NB4 (cell line): ENCODE results near the gene KLK13.

Source experiments
- DNase-seq: peaks from one replicate; pipeline ENCODE4 v3.0.0; 2010; ENCODE audit warnings: low read depth
- H3K4me3 ChIP-seq: one replicate; pipeline ENCODE4 v1.5.1; 2011; ENCODE audit warnings: mild to moderate bottlenecking, low read depth, low read length, moderate library complexity
- CTCF ChIP-seq: IDR thresholded peaks from one replicate; pipeline ENCODE4 v1.5.1; 2012; ENCODE audit warnings: low read depth, low read length
- MAX ChIP-seq: IDR thresholded peaks from 2 replicates; pipeline ENCODE4 v1.6.1; 2011; ENCODE audit warnings: low read depth, low read length
- MYC ChIP-seq: IDR thresholded peaks from 2 replicates; pipeline ENCODE4 v1.6.1; 2011; ENCODE audit warnings: low read depth, low read length
- POLR2A ChIP-seq: IDR thresholded peaks from 2 replicates; pipeline ENCODE4 v1.6.1; 2011; ENCODE audit warnings: mild to moderate bottlenecking; ENCODE audit not compliant: insufficient read length; ENCODE audit errors: extremely low read depth

KLK13 gene

GRCh38 chr19:51010066-51010795 is 54.7 kb downstream of the KLK13 start:
- TF ChIP-seq MAX, result no peak
- no peak for TF ChIP-seq CTCF
- TF ChIP-seq MYC, result no peak
- TF ChIP-seq POLR2A, result no peak
- H3K4me3 ChIP-seq, result no peak overlapping the region
- DNase-seq, result no peak

GRCh38 chr19:51009061-51009891 is 55.6 kb downstream of the KLK13 start:
- no peak overlapping the region for H3K4me3 ChIP-seq
- TF ChIP-seq MYC, result no peak
- TF ChIP-seq MAX, result no peak
- TF ChIP-seq POLR2A, result no peak
- no peak for TF ChIP-seq CTCF
- DNase-seq, result no peak

- TF ChIP-seq MYC (no peak), CTCF (no peak), MAX (no peak), POLR2A (no peak)
- DNase-seq, result no peak
- H3K4me3 ChIP-seq, result no peak overlapping the region
Observed at GRCh38 chr19:51007488-51007887, 57.4 kb downstream of the KLK13 start.

GRCh38 chr19:51006406-51006805 is 58.5 kb downstream of the KLK13 start:
- no peak overlapping the region for H3K4me3 ChIP-seq
- no peak for DNase-seq
- TF ChIP-seq MAX, result no peak
